ENCODE data around the gene EVA1C. TPM values are rescaled to one million over a fixed set of nuclear protein-coding genes. Genes with fewer than 3 reads are reported as not detected.
"Not testable (repeated sequence)": the region's sequence is repeated elsewhere in the genome, so short reads cannot be mapped to it uniquely, and the experiment has no call there.

EVA1C gene
- total RNA-seq, 1 donor from 2014 or later, result 36.3 TPM

DNA sequence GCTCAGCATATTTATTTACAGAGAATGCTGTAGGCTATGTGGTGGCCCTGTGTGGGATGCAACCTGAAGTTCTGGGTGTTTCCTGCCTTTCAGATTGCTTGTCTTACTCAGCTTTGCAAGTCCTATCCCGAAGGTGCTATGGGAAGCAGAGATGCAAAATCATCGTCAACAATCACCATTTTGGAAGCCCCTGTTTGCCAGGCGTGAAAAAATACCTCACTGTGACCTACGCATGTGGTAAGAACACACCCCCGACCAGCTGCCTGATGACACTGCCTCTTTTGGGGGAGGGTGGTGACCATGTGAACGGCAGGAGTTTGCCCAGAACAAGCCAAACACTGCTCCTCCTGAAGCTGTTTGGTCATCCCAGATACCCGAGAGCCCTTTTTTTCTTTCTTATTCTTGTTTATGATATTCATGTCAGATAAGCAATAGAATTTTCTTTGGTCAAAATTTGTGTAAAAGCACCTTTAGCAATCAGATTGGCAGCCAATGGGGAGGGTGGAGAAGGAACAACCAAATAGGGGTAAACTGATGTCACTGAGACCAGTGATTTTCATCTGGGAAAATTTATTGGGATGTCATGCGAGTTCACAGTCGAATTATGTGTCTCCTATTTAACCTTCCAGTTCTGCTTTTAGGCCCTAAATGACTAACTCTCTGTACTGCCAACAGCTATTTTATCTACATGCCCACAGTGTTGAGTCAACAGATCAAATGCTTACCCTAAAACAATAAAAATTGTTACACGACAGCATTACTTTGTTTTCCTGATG lies 82.6 kb downstream of the EVA1C start:
- DNase-seq (ENCODE audit: low read depth, low spot score), result peak; percentile 56

DNA sequence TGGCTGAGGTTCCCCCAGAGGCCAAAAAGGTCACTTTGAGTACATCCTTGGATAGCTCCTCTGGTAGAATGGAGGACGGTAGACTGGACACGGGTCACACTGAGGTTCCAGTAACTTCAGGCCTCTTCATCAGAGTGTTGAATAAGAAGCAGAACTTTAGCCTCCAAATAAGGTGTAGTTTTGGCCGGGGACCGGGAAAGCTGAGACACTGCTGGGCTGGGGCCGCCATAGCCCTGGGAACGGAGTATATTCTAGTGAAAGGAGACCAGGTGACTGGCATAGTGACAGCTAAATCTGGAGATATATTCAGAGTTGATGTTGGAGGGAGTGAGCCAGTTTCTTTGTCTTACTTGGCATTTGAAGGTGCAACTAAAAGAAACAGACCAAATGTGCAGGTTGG lies 84.1 kb downstream of the EVA1C start:
- no peak for DNase-seq (ENCODE audit: low read depth, low spot score)

DNA sequence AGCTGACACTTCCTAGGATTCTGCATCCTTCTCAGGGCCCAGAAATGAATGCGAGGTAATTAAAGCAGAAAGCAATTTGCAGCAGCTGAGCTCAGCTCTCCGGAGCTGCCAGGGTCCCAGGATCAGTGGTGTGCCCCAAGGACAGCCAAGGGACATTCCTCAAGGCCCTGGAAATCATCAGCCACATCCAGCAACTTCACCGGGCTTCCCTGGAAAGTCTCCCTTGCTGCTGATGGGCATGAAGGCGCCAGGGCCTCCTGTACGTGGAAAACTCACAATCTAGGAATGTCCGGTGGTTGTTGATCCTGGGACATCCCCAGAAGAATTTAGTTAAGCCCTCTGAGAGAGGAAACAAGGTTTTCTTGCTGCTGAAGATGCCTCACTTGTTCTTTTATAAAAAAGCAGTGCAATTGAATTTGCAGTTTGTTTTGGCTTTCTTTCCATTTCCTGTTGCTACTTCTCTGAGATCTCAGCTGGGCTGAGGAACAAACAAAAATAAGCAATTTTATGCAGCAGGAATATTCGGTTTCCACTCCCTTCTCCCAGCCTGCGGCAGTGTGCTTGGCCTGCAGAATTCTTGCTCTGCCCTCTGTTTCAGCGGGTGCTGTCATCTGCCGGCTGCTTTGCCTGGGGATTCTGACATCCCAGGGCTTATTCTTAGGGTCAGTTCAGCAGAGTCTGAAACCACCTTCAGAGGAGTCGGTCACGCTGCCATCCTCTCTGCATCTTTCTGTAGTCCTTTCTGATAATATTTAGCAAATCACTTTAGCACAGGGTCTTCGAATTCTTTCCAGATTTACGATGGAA lies 86.9 kb downstream of the EVA1C start:
- DNase-seq (ENCODE audit: low read depth, low spot score), result peak; percentile 77

DNA sequence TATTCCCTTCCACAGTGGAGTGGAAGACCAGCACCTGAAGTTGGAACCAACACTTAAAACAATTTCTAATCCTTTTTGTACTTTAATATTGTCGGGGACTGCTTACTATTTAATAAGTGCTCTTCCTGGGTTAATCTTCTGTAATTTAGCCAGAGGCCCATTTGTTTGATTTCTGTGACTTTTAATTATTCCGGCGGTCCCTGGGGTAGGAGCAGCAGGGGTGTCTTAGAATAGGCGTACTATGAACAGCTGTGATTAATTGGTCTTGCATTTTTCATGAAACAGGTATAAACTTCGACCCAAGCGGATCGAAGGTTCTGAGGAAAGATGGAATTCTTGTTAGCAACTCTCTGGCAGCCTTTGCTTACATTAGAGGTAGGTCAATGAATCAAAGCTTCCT lies 91.1 kb downstream of the EVA1C start:
- DNase-seq (ENCODE audit: low read depth, low spot score), result not testable (repeated sequence)

DNA sequence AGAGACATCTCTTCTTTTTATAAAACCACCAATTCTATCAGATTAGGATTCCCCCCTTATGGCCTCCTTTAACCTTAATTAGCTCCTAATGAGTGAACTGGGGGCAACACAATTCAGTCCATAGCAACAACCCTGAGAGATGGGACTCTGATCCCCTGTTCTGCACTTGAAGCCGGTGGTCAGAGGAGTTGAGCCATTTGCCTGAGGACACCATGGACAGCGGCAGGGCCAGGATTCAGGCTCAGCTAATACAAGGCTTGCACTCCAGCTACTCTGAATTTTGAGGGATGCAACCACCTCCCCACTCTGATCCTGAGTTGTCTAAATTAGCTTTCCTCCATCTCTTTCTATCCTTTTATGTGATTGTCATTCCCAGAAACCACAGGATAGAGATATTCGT lies 93.3 kb downstream of the EVA1C start:
- not testable (repeated sequence) for DNase-seq (ENCODE audit: low read depth, low spot score)

DNA sequence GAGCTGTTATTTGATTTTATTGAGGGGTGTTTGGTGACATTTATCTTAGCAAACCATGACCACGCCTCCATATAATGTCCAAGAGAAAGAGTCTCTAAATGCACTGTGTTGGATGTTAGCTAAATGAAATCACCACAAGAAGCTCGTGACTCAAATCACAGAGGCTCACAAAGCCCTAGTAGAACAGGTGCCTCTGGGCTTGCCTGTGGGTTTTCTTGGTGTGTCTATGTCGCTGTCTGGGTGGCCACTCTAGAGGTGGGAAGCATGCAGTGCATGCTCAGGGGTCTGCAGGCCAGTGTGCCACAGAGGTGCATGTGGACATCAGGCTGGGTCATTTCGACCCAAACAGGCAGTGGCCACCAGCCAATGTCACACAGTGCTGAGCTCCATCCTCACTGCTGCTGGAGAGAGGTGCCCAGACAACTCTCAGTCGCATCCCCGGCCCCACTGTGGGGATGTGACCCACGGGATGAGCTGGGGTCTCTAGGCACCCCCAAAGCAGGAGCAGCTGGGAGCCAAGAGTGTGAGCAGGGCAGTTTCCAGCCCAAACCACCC lies 94.0 kb downstream of the EVA1C start:
- not testable (repeated sequence) for DNase-seq (ENCODE audit: low read depth, low spot score)

DNA sequence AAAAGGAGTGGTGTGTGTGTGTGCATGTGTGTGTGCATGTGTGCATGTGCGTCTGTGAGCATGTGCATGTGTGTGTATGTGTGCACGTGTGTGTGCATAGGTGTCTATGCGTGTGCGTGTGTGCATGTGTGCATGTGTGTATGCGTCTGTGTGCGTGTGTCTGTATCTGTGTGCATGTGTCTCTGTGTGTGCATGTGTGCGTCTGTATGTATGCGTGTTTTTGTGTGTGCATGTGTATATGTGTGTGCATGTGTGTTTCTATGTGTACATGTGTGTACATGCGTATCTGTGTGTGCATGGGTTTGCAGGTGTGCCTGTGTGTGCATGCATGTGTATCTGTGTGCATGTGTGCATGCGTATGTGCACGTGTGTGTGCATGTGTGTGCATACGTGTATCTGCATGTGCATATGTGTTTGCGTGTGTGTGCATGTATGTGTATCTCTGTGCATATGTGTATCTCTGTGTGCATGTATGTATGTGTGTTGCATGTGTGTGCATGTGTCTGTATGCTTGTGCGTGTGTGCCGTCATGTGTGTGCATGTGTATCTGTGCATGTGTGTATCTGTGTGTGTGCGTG lies 94.9 kb downstream of the EVA1C start:
- no peak for DNase-seq (ENCODE audit: low read depth, low spot score)

DNA sequence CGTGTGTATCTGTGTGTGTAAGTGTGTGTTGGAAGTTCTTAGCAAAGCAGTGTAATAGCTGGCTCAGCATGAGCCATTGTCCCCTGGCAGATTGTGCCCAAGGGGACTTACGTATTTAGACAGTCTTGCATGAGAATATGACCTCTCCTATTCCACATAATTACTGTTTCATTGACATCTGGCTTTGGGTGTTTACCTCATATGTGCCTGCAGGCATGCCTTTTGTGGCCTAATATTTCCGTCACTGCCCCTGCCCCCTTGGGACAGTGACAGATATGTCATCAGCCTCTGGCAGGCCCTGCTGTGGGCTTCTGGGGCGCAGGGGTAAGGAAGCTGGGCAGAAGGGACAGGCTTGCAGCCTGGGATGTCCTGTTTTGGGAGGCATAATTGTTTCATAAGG lies 95.5 kb downstream of the EVA1C start:
- DNase-seq (ENCODE audit: low read depth, low spot score), result not testable (repeated sequence)

DNA sequence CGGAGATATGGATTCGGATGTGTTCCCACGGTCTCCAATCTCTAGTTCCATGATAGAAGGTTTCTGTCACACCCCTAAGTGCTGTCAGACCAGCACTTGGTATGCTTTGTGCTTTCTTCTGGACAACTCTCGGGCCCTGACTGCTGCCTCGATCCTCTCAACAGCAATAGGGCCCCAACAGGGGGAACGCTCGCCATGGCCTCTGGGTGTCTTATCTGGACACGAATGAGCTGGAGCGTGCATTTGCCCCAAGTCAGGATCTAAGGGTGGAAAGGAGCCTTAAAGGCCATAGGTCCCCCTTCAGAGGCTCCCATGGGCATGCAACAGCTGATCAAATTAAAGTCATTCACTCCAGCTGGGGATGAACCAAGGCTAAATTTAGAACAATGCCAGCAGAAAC lies 96.1 kb downstream of the EVA1C start:
- DNase-seq (ENCODE audit: low read depth, low spot score), result no peak

DNA sequence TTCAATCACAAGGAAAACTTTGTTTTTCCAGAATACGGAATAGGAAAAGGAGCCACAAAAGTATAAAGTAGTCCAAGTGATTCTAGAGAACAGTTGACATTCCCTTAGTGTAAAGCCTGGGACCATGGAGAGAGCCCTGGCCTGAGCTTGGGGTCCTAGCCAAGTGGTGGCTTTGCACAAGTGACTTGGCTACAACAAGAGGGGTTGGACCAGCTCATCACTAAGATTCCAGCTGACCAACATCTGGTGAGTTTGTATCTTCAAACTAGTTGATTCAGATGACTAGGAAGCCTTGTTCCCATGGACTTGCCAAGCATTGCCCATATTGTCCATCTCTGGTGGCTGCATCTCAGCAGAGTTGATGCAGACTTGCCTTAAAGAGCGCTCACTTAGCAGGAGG lies 96.5 kb downstream of the EVA1C start:
- not testable (repeated sequence) for DNase-seq (ENCODE audit: low read depth, low spot score)

DNA sequence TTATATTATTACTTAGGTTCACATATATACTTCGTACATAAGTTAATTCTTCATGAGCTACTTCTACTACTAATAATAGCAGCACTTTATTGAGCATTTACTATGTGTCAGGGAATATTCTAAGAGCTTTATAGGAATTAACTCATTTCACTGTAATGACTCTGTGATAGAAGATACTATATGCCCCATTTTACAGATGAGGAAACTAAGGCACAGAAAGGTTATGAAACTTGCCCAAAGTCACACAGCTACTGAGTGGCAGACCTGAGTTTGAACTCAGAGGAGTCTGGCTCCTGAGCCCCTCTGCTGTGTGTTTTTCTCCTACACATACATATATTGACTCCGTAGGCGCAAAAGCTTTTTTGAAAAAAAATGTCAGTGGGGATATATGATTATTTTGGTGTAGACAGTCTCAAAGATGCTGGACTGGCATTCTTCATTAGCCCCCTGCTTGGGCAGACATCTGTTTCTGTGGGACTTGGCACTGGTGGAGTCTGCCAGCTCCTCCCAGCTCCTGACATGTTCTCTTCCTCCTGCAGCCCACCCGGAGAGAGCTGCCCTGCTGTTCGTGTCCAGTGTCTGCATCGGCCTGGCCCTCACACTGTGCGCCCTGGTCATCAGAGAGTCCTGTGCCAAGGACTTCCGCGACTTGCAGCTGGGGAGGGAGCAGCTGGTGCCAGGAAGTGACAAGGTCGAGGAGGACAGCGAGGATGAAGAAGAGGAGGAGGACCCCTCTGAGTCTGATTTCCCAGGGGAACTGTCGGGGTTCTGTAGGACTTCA lies 102.0 kb downstream of the EVA1C start:
- DNase-seq (ENCODE audit: low read depth, low spot score), result no peak

DNA sequence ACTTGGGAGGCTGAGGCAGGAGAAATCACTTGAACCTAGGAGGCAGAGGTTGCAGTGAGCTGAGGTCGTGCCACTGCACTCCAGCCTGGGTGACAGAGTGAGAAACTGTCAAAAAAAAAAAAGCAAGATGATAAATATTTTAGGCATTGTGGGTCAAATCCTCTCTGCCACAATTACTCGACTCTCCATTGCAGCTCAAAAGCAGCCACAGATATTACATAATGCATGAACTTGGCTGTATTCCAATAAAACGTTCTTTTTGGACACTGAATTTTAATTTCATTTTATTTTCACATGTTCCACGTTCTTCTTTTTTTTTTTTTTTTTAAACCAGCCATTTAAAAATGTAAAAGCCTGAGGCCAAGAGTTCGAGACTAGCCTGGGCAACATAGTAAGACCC lies 103.4 kb downstream of the EVA1C start:
- DNase-seq (ENCODE audit: low read depth, low spot score), result no peak

DNA sequence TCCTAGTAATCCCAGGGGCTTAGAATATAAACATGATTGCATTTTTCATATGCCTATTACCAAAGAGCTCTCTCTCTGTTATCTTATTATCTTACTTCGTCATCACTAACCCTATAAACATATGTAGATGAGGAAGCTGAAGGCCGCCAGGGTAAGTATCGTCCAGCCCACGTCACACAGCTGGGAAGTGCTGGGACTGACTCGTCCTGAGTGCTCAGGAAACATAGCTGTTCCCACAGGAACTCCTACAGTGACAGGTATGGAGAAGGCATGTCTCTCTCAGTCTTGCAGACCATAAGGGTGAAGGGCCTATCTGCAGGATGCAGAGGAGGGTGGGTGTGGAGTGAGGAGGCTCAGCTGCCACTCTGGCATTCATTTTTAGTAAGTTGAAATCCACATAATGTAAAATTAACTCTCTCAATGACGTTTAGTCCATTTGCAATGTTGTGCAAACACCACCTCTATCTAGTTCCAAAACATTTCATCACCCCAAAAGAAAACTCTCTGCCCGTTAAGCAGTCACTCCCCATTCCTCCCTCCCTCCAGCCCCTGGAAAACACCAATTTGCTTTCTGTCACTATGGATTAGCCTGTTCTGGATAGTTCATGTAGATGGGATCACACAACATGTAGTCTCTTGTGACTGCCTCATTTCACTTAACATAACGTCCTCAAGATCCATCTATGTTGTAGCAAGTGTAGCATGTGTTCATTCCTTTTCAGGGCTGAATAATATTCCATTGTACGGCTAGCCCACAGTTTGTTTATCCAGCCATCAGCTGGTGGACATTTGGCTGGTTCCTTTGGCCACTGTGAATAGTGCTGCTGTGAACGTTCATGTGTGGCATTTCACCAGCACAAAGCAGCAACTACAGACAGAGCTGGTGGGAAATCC lies 104.5 kb downstream of the EVA1C start:
- DNase-seq (ENCODE audit: low read depth, low spot score), result peak; percentile 98

DNA sequence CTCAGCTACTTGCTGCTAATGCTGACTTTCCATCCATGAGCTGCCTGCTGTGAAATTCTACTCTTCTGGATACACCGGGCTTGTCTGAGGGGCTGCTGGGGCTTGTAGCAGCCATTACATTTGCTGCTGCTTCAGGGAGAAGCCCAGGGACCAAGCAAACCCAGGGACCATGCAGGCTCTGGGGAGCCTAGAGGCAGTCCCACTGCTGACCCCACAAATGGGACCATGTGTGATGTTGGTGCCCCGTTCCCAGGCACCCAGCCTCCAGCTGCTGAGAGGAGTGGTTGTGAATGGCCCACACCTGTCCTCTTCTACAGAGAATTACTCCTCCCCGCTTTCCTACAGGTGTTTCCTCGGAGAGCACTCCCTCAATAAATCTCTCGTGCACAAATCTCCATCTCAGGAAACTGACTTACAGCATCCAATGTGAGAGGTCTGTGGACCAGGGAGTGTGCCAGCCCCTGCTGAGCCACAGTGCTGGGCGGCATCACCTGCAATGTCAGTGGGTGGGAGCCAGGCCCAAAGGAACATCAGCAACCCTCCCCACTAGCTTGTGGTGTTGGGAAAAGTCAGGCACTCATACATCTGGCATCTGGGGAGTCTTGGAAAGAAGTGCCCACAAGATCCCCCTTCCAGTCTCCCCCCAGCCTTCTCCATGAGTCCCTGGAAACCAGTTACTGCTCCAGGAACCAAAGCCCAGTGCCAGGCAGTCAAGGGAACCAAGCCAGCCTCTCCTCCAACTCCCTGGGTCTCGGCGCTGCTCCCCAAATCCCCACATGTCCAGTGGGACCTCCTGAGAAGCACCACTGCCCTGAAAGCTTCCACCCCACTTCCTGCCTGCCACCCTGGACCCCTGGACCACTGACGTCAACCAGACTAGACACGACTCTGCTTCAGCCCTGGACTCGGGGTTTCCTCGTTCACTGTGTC lies 107.7 kb downstream of the EVA1C start:
- no peak for DNase-seq (ENCODE audit: low read depth, low spot score)

DNA sequence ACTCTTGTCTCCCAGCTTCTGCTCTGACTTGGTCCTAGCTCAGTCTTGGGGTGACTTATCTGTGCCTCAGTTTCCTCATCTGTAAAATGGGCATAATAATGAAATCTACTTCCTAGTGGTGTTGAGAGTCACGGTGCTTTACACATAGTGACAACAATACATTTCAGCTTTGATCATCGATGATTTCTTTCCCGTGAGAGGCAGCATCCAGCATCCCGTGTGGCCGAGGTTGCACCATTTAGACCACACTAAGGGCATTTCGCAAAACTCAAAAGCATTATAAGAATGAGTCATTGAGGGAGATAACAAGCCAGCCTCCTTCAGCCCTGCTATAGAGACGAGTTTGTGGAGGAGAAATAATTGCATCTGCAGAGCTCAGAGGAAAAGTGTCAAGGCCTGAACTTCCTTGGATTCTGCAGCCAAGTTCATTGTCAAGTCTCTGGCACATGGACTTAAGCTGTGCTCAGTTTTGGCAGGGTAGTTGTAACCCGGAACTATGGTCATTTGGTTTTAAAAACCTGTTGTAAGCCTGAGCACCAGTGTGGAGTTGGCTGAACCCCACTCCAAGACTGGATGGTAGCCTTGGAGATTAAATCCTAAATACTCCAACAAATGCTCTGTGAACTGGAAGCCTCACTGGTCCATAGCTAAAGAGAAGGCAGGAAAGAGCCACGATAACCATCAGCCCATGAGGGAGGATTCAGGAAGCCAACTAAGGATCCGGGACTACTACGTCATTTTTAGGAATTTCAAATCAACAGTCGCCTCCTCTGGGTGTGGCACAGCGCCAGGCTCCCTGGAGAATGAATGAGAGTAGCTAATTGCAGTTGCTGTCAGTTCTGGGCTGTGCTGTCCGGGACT lies 108.6 kb downstream of the EVA1C start:
- DNase-seq (ENCODE audit: low read depth, low spot score), result peak; percentile 97

DNA sequence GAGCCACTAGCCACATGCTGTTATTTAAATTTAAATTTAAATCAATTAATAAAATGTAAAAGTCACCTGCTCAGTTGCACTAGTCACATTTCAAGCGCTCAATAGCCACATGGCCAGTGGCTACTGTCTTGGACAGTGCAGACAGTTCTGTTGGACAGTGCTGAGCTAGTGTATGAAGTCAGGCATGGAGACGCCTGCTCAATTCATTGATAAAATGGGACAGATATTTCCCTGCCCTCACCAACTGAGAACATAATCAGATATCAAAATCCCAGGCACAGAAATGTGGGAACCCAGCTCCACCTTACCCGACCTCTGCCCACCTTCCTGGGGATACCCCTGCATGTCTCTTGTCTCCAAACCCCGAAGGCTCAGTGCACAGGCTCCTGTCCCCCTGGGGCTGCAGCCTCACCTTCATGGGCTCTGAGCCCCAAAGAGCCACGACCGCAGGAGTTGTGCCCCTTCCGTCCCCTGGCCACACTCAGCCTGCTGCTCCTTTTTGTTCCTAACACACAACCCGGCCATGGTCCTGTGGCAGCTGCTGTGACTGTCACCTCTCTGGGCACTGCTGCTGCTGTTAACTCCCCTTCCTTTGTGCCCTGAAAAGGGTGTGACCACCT lies 109.3 kb downstream of the EVA1C start:
- no peak for DNase-seq (ENCODE audit: low read depth, low spot score)

DNA sequence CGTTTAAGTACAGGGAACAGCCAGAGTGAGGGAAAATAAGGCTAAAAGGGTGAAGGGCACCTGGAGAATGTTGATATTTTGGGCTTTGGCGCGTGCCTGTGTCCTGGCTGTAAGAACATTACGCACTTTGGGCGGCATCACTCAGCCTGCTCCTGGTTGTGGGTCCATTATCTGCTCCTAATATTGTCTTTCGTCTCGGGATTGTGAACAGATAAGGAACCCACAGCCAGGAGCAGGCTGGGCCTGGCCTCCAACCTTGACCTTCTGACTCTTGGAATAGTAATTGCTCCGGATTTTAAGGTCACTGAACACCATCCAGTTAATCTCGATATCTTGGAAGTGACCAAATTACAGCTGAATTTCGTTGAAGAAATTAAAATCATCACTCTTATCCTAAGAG lies 111.0 kb downstream of the EVA1C start:
- DNase-seq (ENCODE audit: low read depth, low spot score), result no peak

Data from pulmonary artery endothelial cell (primary cell).